H9 (cell line): ENCODE measurements around the gene TRAK1. TPM values are rescaled to one million over a fixed set of nuclear protein-coding genes. Genes with fewer than 3 reads are reported as not detected.

Experiments
- DNase-seq: peaks from one replicate; pipeline ENCODE4 v3.0.0-alpha.2; 2017
- H2AFZ ChIP-seq: one replicate; pipeline ENCODE4 v1.6.1; 2013; ENCODE audit warnings: mild to moderate bottlenecking, low read length, control low read depth, moderate library complexity
- H2AK5ac ChIP-seq: 2 replicates; pipeline ENCODE4 v1.6.1; 2013; ENCODE audit warnings: low read length, control low read depth, mixed read lengths; ENCODE audit not compliant: insufficient read length
- H2BK120ac ChIP-seq: one replicate; pipeline ENCODE4 v1.6.1; 2013; ENCODE audit warnings: low read depth, mild to moderate bottlenecking, low read length, control low read depth, inconsistent platforms; ENCODE audit not compliant: poor library complexity, severe bottlenecking
- H2BK12ac ChIP-seq: 2 replicates; pipeline ENCODE4 v1.6.1; 2013; ENCODE audit warnings: low read length, control low read depth, mixed read lengths, low read depth; ENCODE audit not compliant: insufficient read length
- H2BK15ac ChIP-seq: 2 replicates; pipeline ENCODE4 v1.6.1; 2013; ENCODE audit warnings: low read depth, low read length, control low read depth
- H2BK20ac ChIP-seq: one replicate; pipeline ENCODE4 v1.6.1; 2013; ENCODE audit warnings: low read depth, mild to moderate bottlenecking, low read length, control low read depth, inconsistent platforms; ENCODE audit not compliant: poor library complexity, severe bottlenecking
- H2BK5ac ChIP-seq: 2 replicates; pipeline ENCODE4 v1.6.1; 2013; ENCODE audit warnings: low read length, control low read depth, mixed read lengths; ENCODE audit not compliant: insufficient read length
- H3K14ac ChIP-seq: 2 replicates; pipeline ENCODE4 v1.6.1; 2013; ENCODE audit warnings: low read length, control low read depth; ENCODE audit not compliant: insufficient read depth
- H3K18ac ChIP-seq: 2 replicates; pipeline ENCODE4 v1.6.1; 2013; ENCODE audit warnings: low read depth, mild to moderate bottlenecking, mixed read lengths, low read length, control low read depth; ENCODE audit not compliant: insufficient read length
- H3K23ac ChIP-seq: 2 replicates; pipeline ENCODE4 v1.6.1; 2013; ENCODE audit warnings: low read length, control low read depth, mixed read lengths, low read depth; ENCODE audit not compliant: insufficient read length
- H3K23me2 ChIP-seq: 2 replicates; pipeline ENCODE4 v1.6.1; 2013; ENCODE audit warnings: low read depth, mild to moderate bottlenecking, mixed read lengths, low read length, control low read depth; ENCODE audit not compliant: insufficient read length, poor library complexity, severe bottlenecking
- H3K27ac ChIP-seq: 2 replicates; pipeline ENCODE4 v1.5.1; 2013; ENCODE audit warnings: low read length, control low read depth, mixed read lengths, low read depth; ENCODE audit not compliant: insufficient read length
- H3K27me3 ChIP-seq: 2 replicates; pipeline ENCODE4 v1.6.1; 2013; ENCODE audit warnings: low read length, control low read depth, inconsistent platforms; ENCODE audit not compliant: insufficient read depth
- H3K4ac ChIP-seq: 2 replicates; pipeline ENCODE4 v1.6.1; 2013; ENCODE audit warnings: low read depth, mild to moderate bottlenecking, control low read depth, inconsistent platforms, low read length, moderate library complexity
- H3K4me1 ChIP-seq: 2 replicates; pipeline ENCODE4 v1.6.1; 2013; ENCODE audit warnings: low read length, control low read depth, inconsistent platforms; ENCODE audit not compliant: insufficient read depth
- H3K4me2 ChIP-seq: 2 replicates; pipeline ENCODE4 v1.6.1; 2013; ENCODE audit warnings: low read length, control low read depth, mixed read lengths; ENCODE audit not compliant: insufficient read length, insufficient read depth
- H3K56ac ChIP-seq: 2 replicates; pipeline ENCODE4 v1.6.1; 2013; ENCODE audit warnings: low read depth, mild to moderate bottlenecking, mixed read lengths, low read length, control low read depth; ENCODE audit not compliant: insufficient read length
- H3K79me1 ChIP-seq: 2 replicates; pipeline ENCODE4 v1.6.1; 2013; ENCODE audit warnings: low read depth, mild to moderate bottlenecking, moderate library complexity, low read length, control low read depth, inconsistent platforms; ENCODE audit not compliant: insufficient read depth, poor library complexity, severe bottlenecking
- H3K79me2 ChIP-seq: 2 replicates; pipeline ENCODE4 v1.6.1; 2013; ENCODE audit warnings: low read length, control low read depth, inconsistent platforms; ENCODE audit not compliant: insufficient read depth
- H3K9ac ChIP-seq: 2 replicates; pipeline ENCODE4 v1.6.1; 2013; ENCODE audit warnings: low read length, control low read depth, mixed read lengths; ENCODE audit not compliant: insufficient read length; ENCODE audit errors: extremely low read depth
- H3K9me3 ChIP-seq: one replicate; pipeline ENCODE4 v1.6.1; 2013; ENCODE audit warnings: low read depth, low read length, inconsistent platforms; ENCODE audit not compliant: control insufficient read depth
- H3T11ph ChIP-seq: one replicate; pipeline ENCODE4 v1.6.1; 2013; ENCODE audit warnings: mild to moderate bottlenecking, low read length, control low read depth, inconsistent platforms
- H4K20me1 ChIP-seq: one replicate; pipeline ENCODE4 v1.6.1; 2013; ENCODE audit not compliant: control insufficient read depth, insufficient read length, insufficient read depth
- H4K5ac ChIP-seq: 2 replicates; pipeline ENCODE4 v1.6.1; 2013; ENCODE audit warnings: low read depth, mild to moderate bottlenecking, mixed read lengths, low read length, control low read depth; ENCODE audit not compliant: insufficient read length
- H4K8ac ChIP-seq: replicated peaks from 2 replicates; pipeline ENCODE4 v1.6.1; 2013; ENCODE audit warnings: low read length, control low read depth, mixed read lengths, low read depth; ENCODE audit not compliant: insufficient read length
- H4K91ac ChIP-seq: 2 replicates; pipeline ENCODE4 v1.6.1; 2013; ENCODE audit warnings: low read depth, mild to moderate bottlenecking, moderate library complexity, mixed read lengths, low read length, control low read depth; ENCODE audit not compliant: insufficient read length
- H3K27ac Mint-ChIP-seq, 3 experiments: 2 replicates in 2 of 3; 3 replicates in 1 of 3; pipeline ENCODE4 v1.8.0; 2020 to 2021; ENCODE audit warnings: mixed read lengths in 3 of 3, mild to moderate bottlenecking in 1 of 3, moderate library complexity in 1 of 3
- H3K27me3 Mint-ChIP-seq: 2 replicates; pipeline ENCODE4 v1.8.0; 2021; ENCODE audit warnings: low read depth, mild to moderate bottlenecking, moderate library complexity, mixed read lengths
- H3K36me3 Mint-ChIP-seq, 3 experiments: 2 replicates in 2 of 3; 3 replicates in 1 of 3; pipeline ENCODE4 v1.8.0; 2020 to 2021; ENCODE audit warnings: low read depth in 3 of 3, mixed read lengths in 3 of 3; ENCODE audit not compliant: insufficient read depth in 1 of 3
- H3K4me1 Mint-ChIP-seq, 2 experiments: 2 replicates each; pipeline ENCODE4 v1.8.0; 2020; ENCODE audit warnings: mixed read lengths in 2 of 2
- H3K4me3 Mint-ChIP-seq, 2 experiments: 2 replicates in 1 of 2; 3 replicates in 1 of 2; pipeline ENCODE4 v1.8.0; 2020 to 2021; ENCODE audit warnings: mild to moderate bottlenecking in 2 of 2, mixed read lengths in 2 of 2, moderate library complexity in 1 of 2
- H3K9me3 Mint-ChIP-seq, 2 experiments: 2 replicates in 1 of 2; 3 replicates in 1 of 2; pipeline ENCODE4 v1.8.0; 2020; ENCODE audit warnings: mild to moderate bottlenecking in 2 of 2, mixed read lengths in 2 of 2, moderate library complexity in 1 of 2
- WGBS: extraction: QIAGEN DNeasy Blood & Tissue Kit; methylation state at CpG from one replicate; pipeline ENCODE4 v1.1.7; 2013; ENCODE audit warnings: missing lambda C conversion rate, low lambda C conversion rate, mixed read lengths; ENCODE audit not compliant: insufficient read length; ENCODE audit errors: extremely low coverage; 5-methylcytosine and 5-hydroxymethylcytosine counted together
- total RNA-seq: library from RNA; stranded (reverse); gene quantifications from 2 replicates; pipeline ENCODE4 v1.2.1, GENCODE V29; 2021
- TF ChIP-seq, protein P1 (sequence below): fragments of 200-600 bp; sonication (generic); conservative IDR thresholded peaks from 3 replicates; pipeline ENCODE4 v1.8.0; 2021; ENCODE audit warnings: antibody characterized with exemption, mild to moderate bottlenecking

TRAK1 gene
- total RNA-seq, 1 experiment from 2014 or later, result 34.2 TPM

DNA sequence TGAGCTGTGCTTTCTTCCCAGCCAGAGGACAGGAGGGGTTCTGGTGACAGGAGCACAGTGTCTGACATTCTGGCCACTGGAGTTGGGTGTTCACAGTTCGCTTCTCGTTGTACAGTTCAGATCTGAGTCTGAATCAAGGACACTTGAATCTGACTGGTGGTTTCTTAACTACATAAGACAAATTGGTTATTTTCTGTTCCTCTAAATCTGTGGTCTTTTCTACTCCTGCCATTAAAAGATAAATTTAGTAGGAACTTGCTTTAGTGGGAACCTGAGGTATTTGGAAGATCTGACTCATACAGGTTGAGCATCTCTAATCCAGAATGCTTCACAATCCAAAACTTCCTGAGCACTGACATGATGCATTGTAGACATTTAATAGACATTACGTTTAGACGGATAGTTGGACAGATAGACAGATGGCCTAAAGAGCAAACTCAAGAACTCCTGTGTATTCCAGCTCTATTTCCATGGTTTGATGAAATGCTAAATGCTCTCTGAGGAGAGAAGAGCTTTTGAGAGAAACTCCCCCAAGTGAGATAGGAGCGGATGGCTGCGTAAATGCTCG, 103.9 kb downstream of the TRAK1 start:
- Histone ChIP-seq H3K23me2 (no peaks in the 10 kb centered on the region), H2BK120ac (no peak overlapping the region), H3K4ac (no peak overlapping the region), H3K23ac (no peak overlapping the region), H3K4me2 (no peak overlapping the region), H4K91ac (no peak overlapping the region), H3K18ac (no peak overlapping the region), H3K9ac (no peak overlapping the region), H2AFZ (no peak overlapping the region), H3K9me3 (no peaks in the 10 kb centered on the region), H4K8ac (no peak overlapping the region), H3K27ac (no peak overlapping the region), H3K27me3 (no peaks in the 10 kb centered on the region), H2BK5ac (no peak overlapping the region), H3K56ac (no peak overlapping the region), H3K79me1 (no peaks in the 10 kb centered on the region), H3K14ac (no peak overlapping the region), H2AK5ac (no peak overlapping the region), H3T11ph (no peak overlapping the region), H4K5ac (no peak overlapping the region), H3K79me2 (no peaks in the 10 kb centered on the region), H2BK20ac (no peak overlapping the region), H2BK15ac (no peak overlapping the region), H3K4me1 (no peaks in the 10 kb centered on the region; the same call in 1 of the 2 replicates), H4K20me1 (no peaks in the 10 kb centered on the region), H2BK12ac (no peak overlapping the region)
- Mint-ChIP-seq H3K4me3 (no peak overlapping the region), H3K9me3 (no peaks in the 10 kb centered on the region), H3K27me3 (no peaks in the 10 kb centered on the region), H3K36me3 (peaks cover 15 to 60% (median 51%) of the 10 kb centered on the region in 3 experiments; a peak in 6 of 7 replicates), H3K27ac (peak overlapping the region in 1 of 3 experiments; percentile 94; a peak in 1 of 7 replicates), H3K4me1 (peaks cover 3 to 5% of the 10 kb centered on the region in 2 experiments; a peak in 3 of 4 replicates)
- TF ChIP-seq, protein P1, sequence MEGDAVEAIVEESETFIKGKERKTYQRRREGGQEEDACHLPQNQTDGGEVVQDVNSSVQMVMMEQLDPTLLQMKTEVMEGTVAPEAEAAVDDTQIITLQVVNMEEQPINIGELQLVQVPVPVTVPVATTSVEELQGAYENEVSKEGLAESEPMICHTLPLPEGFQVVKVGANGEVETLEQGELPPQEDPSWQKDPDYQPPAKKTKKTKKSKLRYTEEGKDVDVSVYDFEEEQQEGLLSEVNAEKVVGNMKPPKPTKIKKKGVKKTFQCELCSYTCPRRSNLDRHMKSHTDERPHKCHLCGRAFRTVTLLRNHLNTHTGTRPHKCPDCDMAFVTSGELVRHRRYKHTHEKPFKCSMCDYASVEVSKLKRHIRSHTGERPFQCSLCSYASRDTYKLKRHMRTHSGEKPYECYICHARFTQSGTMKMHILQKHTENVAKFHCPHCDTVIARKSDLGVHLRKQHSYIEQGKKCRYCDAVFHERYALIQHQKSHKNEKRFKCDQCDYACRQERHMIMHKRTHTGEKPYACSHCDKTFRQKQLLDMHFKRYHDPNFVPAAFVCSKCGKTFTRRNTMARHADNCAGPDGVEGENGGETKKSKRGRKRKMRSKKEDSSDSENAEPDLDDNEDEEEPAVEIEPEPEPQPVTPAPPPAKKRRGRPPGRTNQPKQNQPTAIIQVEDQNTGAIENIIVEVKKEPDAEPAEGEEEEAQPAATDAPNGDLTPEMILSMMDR, result no peak
- DNase-seq, result no peak
- no CpG with 5 or more reads among the region's 7 CpGs for WGBS
